Activated CD4-positive, alpha-beta T cell treated with anti-CD3 and anti-CD28 coated beads, Interleukin-2, Interleukin-6, amounts not matched to agents 100 ng/mL and 50 ng/mL, durations not matched to agents 16 hours and 8 hours (primary cell): ENCODE results near the gene ZNF681.
"Not testable (repeated sequence)": the region's sequence is repeated elsewhere in the genome, so short reads cannot be mapped to it uniquely, and the experiment has no call there.

ENCODE experiments used
- DNase-seq: peaks from one replicate; pipeline ENCODE4 v3.0.0-alpha.2; 2020

The ZNF681 gene

GRCh38 chr19:23758187-23759074 is at the start of gene ZNF681:
TSS of gene ZNF681 (minus strand) at chr19:23758891. CDS start at chr19:23758749, 142 bp downstream.
- peak; percentile 93 for DNase-seq

DNA sequence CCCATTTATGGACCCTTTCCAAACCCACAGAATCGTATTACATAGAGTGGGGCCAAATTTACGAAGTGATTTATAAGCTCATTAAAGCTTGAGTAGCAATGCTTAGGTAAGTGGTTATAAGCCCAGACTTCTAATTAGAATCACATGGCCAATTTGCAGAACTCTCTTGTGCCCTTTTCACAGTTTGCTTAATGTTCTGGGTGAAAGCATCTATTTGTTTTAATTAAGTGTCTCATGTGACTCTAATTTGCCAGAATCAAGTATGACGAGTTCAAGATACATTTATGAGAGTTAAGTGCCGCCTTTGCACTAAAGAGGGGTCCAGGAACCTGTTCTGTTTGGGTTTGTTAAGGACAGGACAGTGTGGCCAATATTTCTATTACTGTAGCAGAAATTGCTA is 46.0 kb upstream of the ZNF681 start:
- no peak for DNase-seq

GRCh38 chr19:23802290-23802689 is 43.6 kb upstream of the ZNF681 start:
- no peak for DNase-seq

DNA sequence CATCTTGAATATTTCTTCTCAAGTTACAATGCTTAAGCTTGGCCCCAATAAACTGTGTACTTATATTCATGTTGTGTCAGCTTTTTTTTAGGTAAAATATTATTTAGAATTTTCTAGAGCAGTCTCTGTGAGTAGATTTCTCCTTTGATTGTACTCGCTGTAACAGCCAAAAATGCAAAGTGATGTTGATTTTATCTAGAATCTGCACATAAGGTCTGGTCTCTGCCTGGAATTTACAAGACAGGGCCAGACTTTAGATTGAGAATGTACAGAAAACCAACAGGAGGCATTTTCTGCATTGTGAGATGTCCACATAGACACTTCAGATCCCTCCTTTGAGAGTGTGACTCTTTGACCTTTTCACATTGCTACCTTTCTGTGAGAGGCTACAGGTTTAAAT is 43.1 kb upstream of the ZNF681 start:
- DNase-seq, result no peak

- no peak for DNase-seq
These were observed 42.2 kb upstream of the ZNF681 start for GRCh38 chr19:23800868-23801267.

GRCh38 chr19:23800271-23800670 is 41.6 kb upstream of the ZNF681 start:
- DNase-seq, result no peak

DNA sequence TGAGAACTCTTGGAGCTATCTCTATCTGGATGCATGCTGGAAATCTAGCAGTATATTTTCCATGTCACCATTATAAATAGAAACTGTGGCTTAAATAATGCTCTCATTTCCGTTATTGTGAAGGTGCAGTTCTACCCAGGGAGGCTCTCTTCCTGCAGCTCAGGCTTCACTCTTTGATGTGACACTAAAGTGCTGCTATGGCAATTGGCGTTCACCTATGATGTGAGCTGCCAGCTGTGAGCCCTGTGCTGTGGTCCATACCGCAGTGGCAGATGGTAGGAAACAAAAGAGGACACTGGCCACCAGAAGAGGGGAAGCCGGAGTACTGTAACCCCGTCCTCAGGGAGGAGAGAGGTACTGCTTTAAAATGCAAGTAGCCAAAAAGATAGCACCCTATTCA is 40.6 kb upstream of the ZNF681 start:
- DNase-seq, result peak; percentile 12

GRCh38 chr19:23795462-23795861 is 36.8 kb upstream of the ZNF681 start:
- no peak for DNase-seq

DNA sequence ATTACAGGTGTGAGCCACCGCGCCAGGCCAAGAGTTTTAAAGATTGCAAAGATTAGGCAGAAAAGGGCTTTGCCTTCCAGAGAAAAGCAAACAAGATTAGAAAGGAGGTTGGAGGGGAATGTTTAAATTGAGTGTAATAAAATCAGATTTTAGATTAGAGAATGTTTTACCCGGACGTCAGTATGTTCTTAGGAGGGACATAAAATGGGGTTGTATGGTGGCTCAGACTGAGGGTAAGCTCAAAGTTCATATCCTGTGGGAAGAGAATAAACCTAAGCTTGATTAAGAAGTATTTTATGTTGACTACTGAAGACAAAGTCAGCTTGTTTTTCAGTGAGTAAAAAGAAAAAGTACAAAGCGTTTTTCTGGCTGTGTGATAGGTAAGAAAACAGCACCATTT is 34.1 kb upstream of the ZNF681 start:
- no peak for DNase-seq

DNA sequence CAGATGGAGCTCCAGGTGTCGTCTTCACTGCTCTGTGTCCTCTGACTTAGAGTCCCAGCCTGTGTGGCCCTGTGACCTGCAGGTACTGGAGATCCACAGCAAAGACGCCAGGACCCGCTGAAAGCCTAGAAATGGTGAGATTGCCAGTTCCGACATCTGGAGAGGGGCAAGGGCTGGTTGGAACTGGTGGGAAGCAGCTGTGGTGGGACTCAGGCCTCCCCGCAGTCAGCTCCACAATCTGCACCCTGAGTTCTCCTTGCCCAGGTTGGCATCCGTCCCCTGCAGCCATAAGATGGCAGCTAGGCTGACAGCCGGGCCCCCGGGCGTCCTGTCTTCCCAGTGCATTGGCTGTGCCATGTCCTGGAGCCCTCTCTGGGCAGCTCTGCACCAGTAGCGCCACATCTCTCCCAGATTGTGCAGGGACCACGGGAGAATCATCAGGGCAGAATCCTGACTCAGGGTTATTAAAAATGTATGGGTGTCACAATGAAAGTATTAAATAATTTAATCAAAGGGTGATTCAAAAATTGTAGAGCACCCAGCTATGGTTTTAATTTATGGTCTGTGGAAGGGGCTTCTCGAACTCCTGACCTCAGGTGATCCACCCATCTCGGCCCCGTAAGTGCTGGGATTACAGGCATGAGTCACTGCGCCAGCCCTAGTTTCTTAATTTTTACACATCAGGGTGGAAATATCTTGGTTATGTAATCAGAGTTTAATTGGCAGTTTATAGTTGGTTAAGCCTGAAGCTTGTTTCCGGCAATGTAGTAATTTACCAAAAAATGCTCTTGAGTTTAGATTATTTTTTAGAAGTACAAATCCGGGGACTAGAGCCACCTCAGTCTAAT is 32.2 kb upstream of the ZNF681 start:
- no peak for DNase-seq

GRCh38 chr19:23789246-23789645 is 30.6 kb upstream of the ZNF681 start:
- no peak for DNase-seq

DNA sequence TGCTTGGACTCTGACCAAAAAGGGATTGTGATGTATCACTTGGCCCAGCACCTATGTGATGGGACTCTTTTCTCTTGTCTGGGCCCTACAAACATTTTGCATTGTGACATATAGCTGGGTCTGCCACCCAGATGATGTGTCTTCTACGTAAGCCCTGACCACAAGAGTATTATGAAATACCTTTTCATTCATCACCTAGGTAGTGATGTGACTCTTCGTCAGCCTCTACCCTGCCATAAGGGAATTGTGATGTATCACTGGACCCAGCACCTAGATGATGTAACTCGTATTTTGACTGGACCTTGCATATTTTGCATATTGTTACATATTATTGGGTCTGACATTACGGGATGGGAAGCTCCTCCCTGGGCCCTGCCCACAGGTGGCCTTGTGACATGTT is 29.7 kb upstream of the ZNF681 start:
- DNase-seq, result no peak

DNA sequence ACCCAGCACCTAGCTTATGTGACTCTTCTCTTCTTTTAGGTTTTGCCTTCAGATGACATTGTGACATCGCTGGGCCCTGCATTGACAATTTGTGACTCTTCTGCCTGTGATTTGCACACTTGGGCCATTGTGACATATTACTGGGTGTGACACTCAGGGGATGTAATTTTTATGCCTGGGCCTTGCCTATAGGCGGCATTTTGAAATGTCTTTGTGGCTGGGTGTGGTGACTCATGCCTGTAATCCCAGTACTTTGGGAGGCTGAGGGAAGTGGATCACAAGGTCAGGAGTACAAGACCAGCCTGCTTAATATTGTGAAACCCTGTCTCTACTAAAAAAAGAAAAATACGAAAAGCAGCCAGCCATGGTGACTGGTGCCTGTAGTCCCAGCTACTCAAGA is 28.4 kb upstream of the ZNF681 start:
- no peak for DNase-seq

DNA sequence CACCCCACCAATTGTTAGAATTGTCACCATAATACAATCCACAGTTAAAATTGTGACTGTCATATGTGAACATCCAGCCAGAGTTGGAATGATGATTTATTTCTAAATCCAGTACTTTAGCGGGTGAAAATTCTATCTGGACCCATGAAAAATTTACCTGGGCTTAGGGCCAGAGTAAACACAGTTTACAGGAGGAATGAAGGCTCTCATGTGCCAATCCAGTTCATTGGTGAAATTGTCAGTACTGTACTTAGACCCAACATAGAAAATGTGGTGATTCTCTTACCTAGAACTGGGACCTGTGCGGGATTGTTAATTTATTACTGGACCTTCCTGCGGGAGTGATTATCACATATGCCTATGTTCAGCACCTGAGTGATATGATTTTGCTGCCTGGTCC is 27.3 kb upstream of the ZNF681 start:
- no peak for DNase-seq

DNA sequence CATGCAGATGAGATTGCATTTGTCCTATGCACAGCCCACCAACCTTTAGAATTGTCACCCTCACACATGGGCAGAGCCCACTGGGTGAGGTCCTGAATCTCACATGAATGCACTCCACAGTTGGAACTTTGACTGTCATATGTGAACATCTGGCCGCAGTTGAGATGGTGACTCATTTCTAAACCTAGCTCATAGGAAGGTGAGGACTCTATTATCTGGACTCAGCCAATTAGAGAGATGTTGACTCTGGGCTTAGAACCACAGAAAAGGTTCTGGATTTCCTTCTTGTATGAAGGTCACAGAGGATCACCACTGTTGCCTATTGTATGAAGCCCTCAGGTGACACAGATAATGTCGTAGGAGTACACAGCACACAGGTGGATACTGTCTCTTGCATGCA is 25.6 kb upstream of the ZNF681 start:
- DNase-seq, result peak; percentile 8

GRCh38 chr19:23783636-23784035 is 24.9 kb upstream of the ZNF681 start:
- DNase-seq, result no peak

GRCh38 chr19:23779645-23780044 is 21.0 kb upstream of the ZNF681 start:
- no peak for DNase-seq

DNA sequence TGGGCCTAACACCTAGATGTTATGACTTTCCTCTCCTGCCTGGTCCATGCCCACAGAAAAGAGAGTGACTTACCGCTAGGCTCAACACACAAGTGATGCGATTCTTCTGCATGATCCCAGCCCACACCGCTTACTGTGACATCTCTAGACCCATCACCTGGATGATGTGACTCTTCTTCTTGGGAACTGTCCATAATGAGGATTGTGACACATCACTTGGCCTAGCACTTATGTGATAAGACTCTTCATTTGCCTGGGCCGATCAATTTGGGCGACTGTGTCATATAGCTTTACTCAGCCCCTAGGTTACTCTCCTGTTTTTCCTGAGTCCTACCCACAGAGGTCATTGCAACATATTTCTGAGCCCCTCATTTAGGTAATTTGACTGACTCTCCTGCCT is 19.9 kb upstream of the ZNF681 start:
- no peak for DNase-seq

GRCh38 chr19:23778036-23778435 is 19.3 kb upstream of the ZNF681 start:
- not testable (repeated sequence) for DNase-seq

- DNase-seq, result no peak
These were observed 18.5 kb upstream of the ZNF681 start for GRCh38 chr19:23777216-23777615.

GRCh38 chr19:23776507-23777205 is 18.0 kb upstream of the ZNF681 start:
- DNase-seq, result no peak

- no peak for DNase-seq
These were observed 15.9 kb upstream of the ZNF681 start for GRCh38 chr19:23774524-23774971.

GRCh38 chr19:23774106-23774505 is 15.4 kb upstream of the ZNF681 start:
- DNase-seq, result no peak
